Measurements from ENCODE around the gene UBE2E2.

DNA sequence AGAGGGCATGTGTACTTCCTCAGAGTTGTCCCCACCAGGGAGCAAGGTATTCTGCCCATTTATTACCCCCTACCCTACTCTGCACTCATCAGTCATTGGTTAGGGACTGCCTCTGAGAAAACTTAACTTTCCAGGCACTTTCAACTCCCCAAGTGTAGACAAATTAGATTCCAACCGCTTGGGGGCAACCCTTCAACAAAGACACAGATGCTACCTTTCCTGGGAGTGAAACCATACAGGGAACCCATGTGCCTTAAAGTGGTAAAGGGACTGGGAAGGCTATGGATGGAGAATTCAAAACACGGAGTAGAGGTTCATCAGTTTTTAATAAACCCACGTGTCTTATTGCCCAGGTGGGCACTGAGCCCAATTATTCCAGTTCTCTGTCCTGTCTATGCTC, 19.4 kb upstream of the UBE2E2 start:
- TF ChIP-seq, protein P1, sequence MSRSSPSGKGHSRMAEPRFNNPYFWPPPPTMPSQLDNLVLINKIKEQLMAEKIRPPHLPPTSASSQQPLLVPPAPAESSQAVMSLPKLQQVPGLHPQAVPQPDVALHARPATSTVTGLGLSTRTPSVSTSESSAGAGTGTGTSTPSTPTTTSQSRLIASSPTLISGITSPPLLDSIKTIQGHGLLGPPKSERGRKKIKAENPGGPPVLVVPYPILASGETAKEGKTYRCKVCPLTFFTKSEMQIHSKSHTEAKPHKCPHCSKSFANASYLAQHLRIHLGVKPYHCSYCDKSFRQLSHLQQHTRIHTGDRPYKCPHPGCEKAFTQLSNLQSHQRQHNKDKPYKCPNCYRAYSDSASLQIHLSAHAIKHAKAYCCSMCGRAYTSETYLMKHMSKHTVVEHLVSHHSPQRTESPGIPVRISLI (tag by site-specific recombination; IDR thresholded peaks at IDR 0.05), result no peak
- TF ChIP-seq, protein P2, sequence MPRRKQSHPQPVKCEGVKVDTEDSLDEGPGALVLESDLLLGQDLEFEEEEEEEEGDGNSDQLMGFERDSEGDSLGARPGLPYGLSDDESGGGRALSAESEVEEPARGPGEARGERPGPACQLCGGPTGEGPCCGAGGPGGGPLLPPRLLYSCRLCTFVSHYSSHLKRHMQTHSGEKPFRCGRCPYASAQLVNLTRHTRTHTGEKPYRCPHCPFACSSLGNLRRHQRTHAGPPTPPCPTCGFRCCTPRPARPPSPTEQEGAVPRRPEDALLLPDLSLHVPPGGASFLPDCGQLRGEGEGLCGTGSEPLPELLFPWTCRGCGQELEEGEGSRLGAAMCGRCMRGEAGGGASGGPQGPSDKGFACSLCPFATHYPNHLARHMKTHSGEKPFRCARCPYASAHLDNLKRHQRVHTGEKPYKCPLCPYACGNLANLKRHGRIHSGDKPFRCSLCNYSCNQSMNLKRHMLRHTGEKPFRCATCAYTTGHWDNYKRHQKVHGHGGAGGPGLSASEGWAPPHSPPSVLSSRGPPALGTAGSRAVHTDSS (tag by site-specific recombination; IDR thresholded peaks at IDR 0.05), result no peak
- TF ChIP-seq, protein P3, sequence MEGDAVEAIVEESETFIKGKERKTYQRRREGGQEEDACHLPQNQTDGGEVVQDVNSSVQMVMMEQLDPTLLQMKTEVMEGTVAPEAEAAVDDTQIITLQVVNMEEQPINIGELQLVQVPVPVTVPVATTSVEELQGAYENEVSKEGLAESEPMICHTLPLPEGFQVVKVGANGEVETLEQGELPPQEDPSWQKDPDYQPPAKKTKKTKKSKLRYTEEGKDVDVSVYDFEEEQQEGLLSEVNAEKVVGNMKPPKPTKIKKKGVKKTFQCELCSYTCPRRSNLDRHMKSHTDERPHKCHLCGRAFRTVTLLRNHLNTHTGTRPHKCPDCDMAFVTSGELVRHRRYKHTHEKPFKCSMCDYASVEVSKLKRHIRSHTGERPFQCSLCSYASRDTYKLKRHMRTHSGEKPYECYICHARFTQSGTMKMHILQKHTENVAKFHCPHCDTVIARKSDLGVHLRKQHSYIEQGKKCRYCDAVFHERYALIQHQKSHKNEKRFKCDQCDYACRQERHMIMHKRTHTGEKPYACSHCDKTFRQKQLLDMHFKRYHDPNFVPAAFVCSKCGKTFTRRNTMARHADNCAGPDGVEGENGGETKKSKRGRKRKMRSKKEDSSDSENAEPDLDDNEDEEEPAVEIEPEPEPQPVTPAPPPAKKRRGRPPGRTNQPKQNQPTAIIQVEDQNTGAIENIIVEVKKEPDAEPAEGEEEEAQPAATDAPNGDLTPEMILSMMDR (tag by site-specific recombination; IDR thresholded peaks at IDR 0.05), result peak; percentile 15; the same call in 1 of the 2 replicates
- no peak for TF ChIP-seq SALL2 (tag by site-specific recombination; IDR thresholded peaks at IDR 0.05; ENCODE audit: borderline replicate concordance)

All from HEK293 (cell line).